NT2/D1 (cell line): ENCODE data around the gene MALAT1.

Experiments
- DNase-seq: peaks from one replicate; pipeline ENCODE4 v3.0.0-alpha.2; 2011; ENCODE audit warnings: low read depth, low spot score
- H3K27me3 ChIP-seq: 2 replicates; pipeline ENCODE4 v1.6.0; 2011; ENCODE audit warnings: mild to moderate bottlenecking; ENCODE audit not compliant: insufficient read length, insufficient read depth
- H3K36me3 ChIP-seq: 2 replicates; pipeline ENCODE4 v1.6.1; 2011; ENCODE audit warnings: mild to moderate bottlenecking, low read length, mixed read lengths; ENCODE audit not compliant: insufficient read depth, insufficient read length
- H3K4me1 ChIP-seq: 2 replicates; pipeline ENCODE4 v1.5.1; 2011; ENCODE audit not compliant: insufficient read depth, insufficient read length
- H3K4me3 ChIP-seq: 2 replicates; pipeline ENCODE4 v1.5.1; 2011; ENCODE audit warnings: low read depth; ENCODE audit not compliant: insufficient read length
- H3K9ac ChIP-seq: 2 replicates; pipeline ENCODE4 v1.6.0; 2011; ENCODE audit warnings: low read depth; ENCODE audit not compliant: insufficient read length
- H3K9me3 ChIP-seq: 2 replicates; pipeline ENCODE4 v1.5.1; 2011; ENCODE audit warnings: mild to moderate bottlenecking, low read length; ENCODE audit not compliant: insufficient read depth
- SUZ12 ChIP-seq: IDR thresholded peaks from 2 replicates; pipeline ENCODE4 v1.6.1; 2011; ENCODE audit not compliant: insufficient read length, insufficient read depth; ENCODE audit errors: extremely low read depth
- YY1 ChIP-seq: IDR thresholded peaks from 2 replicates; pipeline ENCODE4 v1.6.1; 2011; ENCODE audit not compliant: insufficient read length, insufficient read depth
- ZNF274 ChIP-seq: IDR thresholded peaks from 2 replicates; pipeline ENCODE4 v1.6.1; 2011; ENCODE audit warnings: mild to moderate bottlenecking, low read depth, low read length

Gene MALAT1

GRCh38 chr11:65474864-65475263 lies 24.0 kb upstream of the MALAT1 start:
- TF ChIP-seq YY1, result no peak
- TF ChIP-seq SUZ12, result no peak
- no peak for TF ChIP-seq ZNF274
- no peak overlapping the region for H3K4me3 ChIP-seq
- peaks cover 29% of the 10 kb centered on the region for H3K4me1 ChIP-seq
- no peaks in the 10 kb centered on the region for H3K9me3 ChIP-seq
- H3K9ac ChIP-seq, result no peak overlapping the region
- H3K27me3 ChIP-seq, result no peaks in the 10 kb centered on the region
- peaks cover 3% of the 10 kb centered on the region for H3K36me3 ChIP-seq
- DNase-seq, result no peak

- Histone ChIP-seq H3K36me3 (peaks cover 3% of the 10 kb centered on the region), H3K4me1 (peaks cover 28% of the 10 kb centered on the region), H3K9ac (peak overlapping the region; percentile 99), H3K9me3 (no peaks in the 10 kb centered on the region), H3K27me3 (no peaks in the 10 kb centered on the region), H3K4me3 (peak overlapping the region; percentile 99)
- TF ChIP-seq SUZ12, result no peak
- no peak for TF ChIP-seq ZNF274
- no peak for TF ChIP-seq YY1
- DNase-seq, result no peak
These were observed 22.2 kb upstream of the MALAT1 start for GRCh38 chr11:65476632-65477148.

- peak; percentile 90 for DNase-seq
- Histone ChIP-seq H3K4me1 (peaks cover 23% of the 10 kb centered on the region), H3K27me3 (no peaks in the 10 kb centered on the region), H3K36me3 (peaks cover 3% of the 10 kb centered on the region), H3K9ac (peak overlapping the region; percentile 99), H3K4me3 (peak overlapping the region; percentile 99), H3K9me3 (no peaks in the 10 kb centered on the region)
- TF ChIP-seq SUZ12 (no peak), ZNF274 (no peak), YY1 (no peak)
These were observed 21.5 kb upstream of the MALAT1 start for GRCh38 chr11:65477149-65477965.

- Histone ChIP-seq H3K27me3 (no peaks in the 10 kb centered on the region), H3K4me1 (peaks cover 23% of the 10 kb centered on the region), H3K36me3 (peaks cover 3% of the 10 kb centered on the region), H3K4me3 (no peak overlapping the region), H3K9me3 (no peaks in the 10 kb centered on the region), H3K9ac (peak overlapping the region; percentile 61)
- DNase-seq, result no peak
- TF ChIP-seq ZNF274, result no peak
These were observed 20.3 kb upstream of the MALAT1 start for GRCh38 chr11:65478388-65479183.

- Histone ChIP-seq H3K9me3 (no peaks in the 10 kb centered on the region), H3K9ac (peak overlapping the region; percentile 61), H3K4me3 (no peak overlapping the region), H3K36me3 (peaks cover 3% of the 10 kb centered on the region), H3K27me3 (no peaks in the 10 kb centered on the region), H3K4me1 (peaks cover 23% of the 10 kb centered on the region)
- DNase-seq, result no peak
- TF ChIP-seq ZNF274, result no peak
- no peak for TF ChIP-seq SUZ12
These were observed 19.4 kb upstream of the MALAT1 start for GRCh38 chr11:65479184-65480145.

- Histone ChIP-seq H3K4me1 (peaks cover 21% of the 10 kb centered on the region), H3K9me3 (no peaks in the 10 kb centered on the region), H3K27me3 (no peaks in the 10 kb centered on the region), H3K9ac (no peak overlapping the region), H3K4me3 (no peak overlapping the region), H3K36me3 (no peaks in the 10 kb centered on the region)
- no peak for TF ChIP-seq SUZ12
- TF ChIP-seq ZNF274, result no peak
- TF ChIP-seq YY1, result no peak
- no peak for DNase-seq
These were observed 16.5 kb upstream of the MALAT1 start for GRCh38 chr11:65482306-65482850.

GRCh38 chr11:65485920-65486219 lies 13.0 kb upstream of the MALAT1 start:
- Histone ChIP-seq H3K36me3 (no peaks in the 10 kb centered on the region), H3K9ac (peak overlapping the region; percentile 39), H3K4me1 (peaks cover 21% of the 10 kb centered on the region), H3K4me3 (no peak overlapping the region), H3K27me3 (no peaks in the 10 kb centered on the region), H3K9me3 (no peaks in the 10 kb centered on the region)
- no peak for DNase-seq
- TF ChIP-seq ZNF274 (no peak), SUZ12 (no peak), YY1 (no peak)
